Measurements from ENCODE around the gene PIH1D1. TPM values are rescaled to one million over a fixed set of nuclear protein-coding genes. Genes with fewer than 3 reads are reported as not detected.
A peak's percentile ranks its signal among the peaks of the same experiment; 100 is the strongest.

Gene PIH1D1
- total and polyA plus RNA-seq, 2 experiments from 2014 or later, result 72.1 to 79.8 TPM

DNA sequence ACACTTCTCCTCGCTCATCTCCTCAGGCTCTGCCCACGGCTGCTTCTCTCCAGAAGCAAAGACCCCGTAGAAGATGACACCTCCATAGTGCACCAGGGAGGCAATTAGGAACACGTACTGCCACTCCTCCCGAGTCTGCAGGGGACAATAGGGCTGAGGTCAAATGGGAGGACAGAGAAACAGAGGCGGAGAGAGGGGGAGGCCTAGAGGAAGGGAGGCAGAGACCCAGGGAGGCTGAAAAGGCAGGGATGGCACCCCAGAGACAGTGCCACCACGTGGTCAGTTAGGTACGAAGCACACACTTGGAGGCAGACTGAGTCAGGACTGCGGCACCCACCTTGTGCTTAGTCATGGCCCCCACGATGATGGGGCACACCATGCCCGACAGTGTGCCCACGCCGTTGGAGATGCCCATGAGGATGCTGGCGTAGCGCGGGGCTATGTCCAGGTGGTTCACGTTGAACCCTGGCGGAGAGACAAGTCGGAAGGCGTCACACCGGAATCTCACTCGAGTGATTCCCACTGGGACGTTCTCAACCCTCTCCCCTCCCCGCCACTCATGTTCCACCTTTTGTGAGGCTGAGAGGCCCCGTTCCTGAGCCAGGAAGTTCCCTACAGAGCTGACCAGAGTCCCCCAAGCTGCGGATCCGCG lies 20.8 kb downstream of the PIH1D1 start:
- H3K9me2 ChIP-seq (replicated peaks; ENCODE audit: insufficient read depth), result no peaks in the 10 kb centered on the region
- H3K36me3 ChIP-seq (replicated peaks; ENCODE audit: insufficient read depth, low read depth), result no peaks in the 10 kb centered on the region
- no peaks in the 10 kb centered on the region for H3K9me3 ChIP-seq (ENCODE audit: low read depth)
- H3K4me3 ChIP-seq, result no peak overlapping the region
- TF ChIP-seq EZH2 (IDR thresholded peaks at IDR 0.05; ENCODE audit: borderline replicate concordance), result no peak
- TF ChIP-seq, protein P1, sequence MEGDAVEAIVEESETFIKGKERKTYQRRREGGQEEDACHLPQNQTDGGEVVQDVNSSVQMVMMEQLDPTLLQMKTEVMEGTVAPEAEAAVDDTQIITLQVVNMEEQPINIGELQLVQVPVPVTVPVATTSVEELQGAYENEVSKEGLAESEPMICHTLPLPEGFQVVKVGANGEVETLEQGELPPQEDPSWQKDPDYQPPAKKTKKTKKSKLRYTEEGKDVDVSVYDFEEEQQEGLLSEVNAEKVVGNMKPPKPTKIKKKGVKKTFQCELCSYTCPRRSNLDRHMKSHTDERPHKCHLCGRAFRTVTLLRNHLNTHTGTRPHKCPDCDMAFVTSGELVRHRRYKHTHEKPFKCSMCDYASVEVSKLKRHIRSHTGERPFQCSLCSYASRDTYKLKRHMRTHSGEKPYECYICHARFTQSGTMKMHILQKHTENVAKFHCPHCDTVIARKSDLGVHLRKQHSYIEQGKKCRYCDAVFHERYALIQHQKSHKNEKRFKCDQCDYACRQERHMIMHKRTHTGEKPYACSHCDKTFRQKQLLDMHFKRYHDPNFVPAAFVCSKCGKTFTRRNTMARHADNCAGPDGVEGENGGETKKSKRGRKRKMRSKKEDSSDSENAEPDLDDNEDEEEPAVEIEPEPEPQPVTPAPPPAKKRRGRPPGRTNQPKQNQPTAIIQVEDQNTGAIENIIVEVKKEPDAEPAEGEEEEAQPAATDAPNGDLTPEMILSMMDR (IDR thresholded peaks at IDR 0.05; ENCODE audit: poor library complexity), result peak; percentile 3
- peaks cover 99% of the 10 kb centered on the region for H3K27me3 ChIP-seq
- WGBS (ENCODE audit: low lambda C conversion rate, missing lambda C conversion rate), result 86% methylated on average over 28 of the region's 28 CpGs
- H2AFZ ChIP-seq, result no peak overlapping the region
- peaks cover 7% of the 10 kb centered on the region for H3K4me1 ChIP-seq (ENCODE audit: insufficient read depth)
- no peak for DNase-seq (ENCODE audit: low spot score)
- no peaks in the 10 kb centered on the region for H4K20me1 ChIP-seq (ENCODE audit: insufficient read depth, poor library complexity, severe bottlenecking)
- no peak overlapping the region for H3K4me2 ChIP-seq
- H3K27ac ChIP-seq, result no peak overlapping the region
- H3K79me2 ChIP-seq, result no peaks in the 10 kb centered on the region

DNA sequence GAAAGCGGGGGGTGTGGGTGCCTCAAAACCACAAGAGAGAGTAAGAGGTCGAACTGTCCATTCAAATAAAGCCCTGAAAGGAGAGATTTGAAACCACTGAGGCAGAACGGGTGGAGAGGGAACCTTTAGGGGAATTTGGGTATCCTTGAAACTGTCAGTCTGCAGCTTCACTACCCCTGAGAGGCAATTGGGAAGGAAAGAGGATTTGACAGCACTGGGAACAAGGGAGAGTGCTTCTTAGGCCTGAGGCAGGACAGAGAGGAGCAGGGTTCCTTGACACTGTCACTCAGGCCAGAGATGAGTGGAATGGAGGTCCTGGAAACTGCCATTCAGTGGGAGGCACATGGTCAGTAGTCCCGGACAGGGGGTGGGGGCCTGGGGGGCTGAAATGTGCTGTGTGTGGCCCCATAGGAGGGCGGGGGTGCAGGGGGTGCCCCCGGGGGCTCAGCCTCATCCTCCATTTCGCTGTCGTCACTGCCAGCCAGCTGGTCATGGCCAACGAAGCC lies 21.4 kb downstream of the PIH1D1 start:
- Histone ChIP-seq H3K4me3 (no peak overlapping the region), H3K27me3 (peaks cover 99% of the 10 kb centered on the region), H2AFZ (no peak overlapping the region), H3K36me3 (replicated peaks; ENCODE audit: insufficient read depth, low read depth) (no peaks in the 10 kb centered on the region), H4K20me1 (ENCODE audit: insufficient read depth, poor library complexity, severe bottlenecking) (no peaks in the 10 kb centered on the region), H3K27ac (no peak overlapping the region), H3K4me1 (ENCODE audit: insufficient read depth) (peaks cover 7% of the 10 kb centered on the region), H3K4me2 (no peak overlapping the region), H3K9me3 (ENCODE audit: low read depth) (no peaks in the 10 kb centered on the region), H3K79me2 (no peaks in the 10 kb centered on the region), H3K9me2 (replicated peaks; ENCODE audit: insufficient read depth) (no peaks in the 10 kb centered on the region)
- TF ChIP-seq, protein P1 (IDR thresholded peaks at IDR 0.05; ENCODE audit: poor library complexity), result no peak
- no peak for TF ChIP-seq EZH2 (IDR thresholded peaks at IDR 0.05; ENCODE audit: borderline replicate concordance)
- no peak for TF ChIP-seq EZH2phosphoT487 (IDR thresholded peaks at IDR 0.05; ENCODE audit: low read depth, severe bottlenecking, unreplicated experiment)
- WGBS (ENCODE audit: low lambda C conversion rate, missing lambda C conversion rate), result 88% methylated on average over 7 of the region's 9 CpGs
- no peak for DNase-seq (ENCODE audit: low spot score)

DNA sequence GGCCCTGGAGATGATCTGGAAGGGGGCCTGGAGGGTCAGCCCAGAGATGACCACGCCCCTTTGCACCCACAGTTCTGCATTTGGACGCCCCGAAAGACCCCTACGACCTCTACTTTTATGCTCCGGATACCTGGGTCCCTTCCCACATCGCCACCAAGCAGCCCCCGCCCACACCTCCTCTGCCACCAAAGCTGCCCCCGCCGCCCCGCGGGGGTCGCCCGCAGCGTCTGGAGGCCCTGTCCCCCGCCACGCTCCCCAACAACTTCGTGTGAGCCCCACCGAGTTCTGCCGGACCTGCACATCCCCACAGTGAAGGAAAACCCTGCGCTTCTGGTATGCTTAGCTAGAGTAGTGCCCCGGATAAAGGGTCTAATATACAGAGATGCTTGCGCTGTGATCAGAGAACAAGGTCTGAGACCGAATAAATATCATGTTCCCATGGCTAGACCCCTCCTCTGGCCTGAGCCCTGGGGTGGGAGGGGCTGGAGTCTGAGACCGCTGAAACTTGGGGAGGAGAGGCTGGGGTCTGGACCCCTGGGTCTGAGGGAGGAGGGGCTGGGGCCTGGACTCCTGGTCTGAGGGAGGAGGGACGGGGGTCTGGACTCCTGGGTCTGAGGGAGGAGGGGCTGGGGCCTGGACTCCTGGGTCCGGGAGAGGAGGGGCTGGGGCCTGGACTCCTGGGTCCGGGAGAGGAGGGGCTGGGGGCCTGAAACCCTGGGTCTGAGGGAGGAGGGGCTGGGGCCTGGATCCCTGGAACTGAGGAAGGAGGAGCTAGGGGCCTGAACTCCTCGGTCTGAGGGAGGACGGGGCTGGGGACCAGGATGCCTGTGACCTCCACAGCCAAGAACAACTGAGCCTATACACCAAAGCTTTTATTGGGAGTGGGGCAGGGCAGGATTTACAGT lies 22.8 kb downstream of the PIH1D1 start:
- H3K79me2 ChIP-seq, result no peaks in the 10 kb centered on the region
- peak overlapping the region; percentile 80 for H3K4me2 ChIP-seq
- 27% methylated on average over 24 of the region's 29 CpGs for WGBS (ENCODE audit: low lambda C conversion rate, missing lambda C conversion rate)
- DNase-seq (ENCODE audit: low spot score), result no peak
- H3K36me3 ChIP-seq (replicated peaks; ENCODE audit: insufficient read depth, low read depth), result no peaks in the 10 kb centered on the region
- no peaks in the 10 kb centered on the region for H3K9me2 ChIP-seq (replicated peaks; ENCODE audit: insufficient read depth)
- H4K20me1 ChIP-seq (ENCODE audit: insufficient read depth, poor library complexity, severe bottlenecking), result no peaks in the 10 kb centered on the region
- H3K27ac ChIP-seq, result no peak overlapping the region
- H3K27me3 ChIP-seq, result peaks cover 99% of the 10 kb centered on the region
- no peaks in the 10 kb centered on the region for H3K9me3 ChIP-seq (ENCODE audit: low read depth)
- H3K4me1 ChIP-seq (ENCODE audit: insufficient read depth), result peaks cover 7% of the 10 kb centered on the region
- TF ChIP-seq, protein P1 (IDR thresholded peaks at IDR 0.05; ENCODE audit: poor library complexity), result no peak
- peak; percentile 67 for TF ChIP-seq EZH2 (IDR thresholded peaks at IDR 0.05; ENCODE audit: borderline replicate concordance)
- H2AFZ ChIP-seq, result peak overlapping the region; percentile 60
- no peak overlapping the region for H3K4me3 ChIP-seq

All from hepatocyte (in vitro differentiated cells).